GM18519 (cell line): ENCODE measurements around the gene SEBOX.
A peak's percentile ranks its signal among the peaks of the same experiment; 100 is the strongest.
"Not testable (repeated sequence)": the region's sequence is repeated elsewhere in the genome, so short reads cannot be mapped to it uniquely, and the experiment has no call there.

Experiments used
- ATAC-seq: cut with Tn5 transposase; IDR thresholded peaks from one replicate; pipeline ENCODE4 v1.9.1; 2021; ENCODE audit warnings: mild to moderate bottlenecking, moderate library complexity; ENCODE audit not compliant: unreplicated experiment, low FRiP score

SEBOX gene

DNA sequence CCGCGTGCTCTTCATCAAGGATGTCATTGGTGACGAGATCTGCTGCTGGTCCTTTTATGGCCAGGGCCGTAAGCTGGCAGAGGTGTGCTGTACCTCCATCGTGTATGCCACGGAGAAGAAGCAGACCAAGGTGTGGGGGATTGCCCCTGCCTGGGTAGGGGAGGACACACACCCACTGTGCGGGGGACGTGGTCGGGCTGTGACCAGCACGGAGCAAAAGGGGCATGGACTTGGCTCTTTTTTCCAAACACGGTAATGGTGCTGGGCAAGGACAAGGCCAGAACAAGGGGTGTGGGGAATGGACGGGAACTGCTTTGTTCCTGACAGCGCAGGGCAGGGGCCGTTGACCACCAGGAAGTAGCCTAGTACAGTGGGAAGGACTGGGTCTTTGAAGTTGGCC is 22.7 kb downstream of the SEBOX start:
- ATAC-seq: no peak

DNA sequence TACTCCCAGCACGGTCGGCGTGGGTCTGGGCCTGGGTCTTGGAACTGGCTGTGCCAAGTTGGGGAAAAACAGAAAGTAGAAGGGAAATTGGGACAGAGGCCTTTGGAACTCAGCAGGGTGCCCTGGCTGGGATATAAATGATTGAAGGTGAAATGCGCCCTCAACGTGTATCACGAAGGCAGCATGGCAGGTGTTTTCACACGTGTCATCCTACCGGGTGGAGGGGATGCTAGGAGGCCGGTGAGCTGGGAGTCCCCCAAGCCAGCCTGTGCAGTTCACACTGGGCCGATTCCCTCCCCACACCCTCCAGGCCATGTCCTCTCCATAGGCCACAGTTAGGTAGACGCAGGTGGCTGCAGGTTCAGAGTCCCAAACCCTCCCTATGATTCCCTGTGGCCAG is 23.5 kb downstream of the SEBOX start:
- ATAC-seq: no peak

DNA sequence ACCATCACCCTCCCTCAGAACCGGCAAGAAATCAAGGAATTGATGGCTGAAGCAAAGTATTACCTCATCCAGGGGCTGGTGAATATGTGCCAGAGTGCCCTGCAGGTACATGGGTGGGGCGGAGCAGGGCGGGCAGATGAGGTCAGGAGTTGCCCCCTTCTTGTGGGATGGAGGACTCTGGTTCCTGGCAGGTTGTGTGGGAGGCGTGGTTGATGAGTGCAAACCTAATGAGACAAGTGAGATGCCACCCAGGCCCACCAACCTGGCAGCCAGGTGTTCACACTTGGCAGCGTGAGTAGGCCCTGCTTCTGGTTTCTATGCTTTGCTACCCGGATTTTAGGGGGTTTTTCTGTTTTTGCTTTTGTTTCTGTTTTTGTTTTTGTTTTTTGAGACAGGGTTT is 24.6 kb downstream of the SEBOX start:
- no peak for ATAC-seq

GRCh38 chr17:28339431-28339830 is 25.6 kb downstream of the SEBOX start:
- ATAC-seq: no peak

DNA sequence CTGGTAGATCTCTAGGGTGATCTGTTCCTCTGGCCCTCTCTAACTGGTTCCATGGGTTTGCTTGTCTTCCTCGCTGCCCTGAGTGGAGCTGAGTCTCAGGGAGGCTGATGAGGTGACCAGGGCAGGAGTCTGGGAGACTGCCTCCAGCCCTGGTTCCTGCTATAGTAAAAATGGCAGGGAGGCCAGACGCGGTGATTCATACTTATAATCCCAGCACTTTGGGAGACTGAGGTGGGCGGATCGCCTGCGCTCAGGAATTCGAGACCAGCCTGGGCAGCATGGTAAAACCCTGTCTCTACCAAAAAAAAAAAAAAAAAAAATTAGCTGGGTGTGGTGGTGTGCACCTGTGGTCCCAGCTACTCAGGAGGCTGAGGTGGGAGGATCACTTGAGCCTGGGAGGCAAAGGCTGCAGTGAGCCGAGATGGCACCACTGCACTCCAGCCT is 26.2 kb downstream of the SEBOX start:
- not testable (repeated sequence) for ATAC-seq

DNA sequence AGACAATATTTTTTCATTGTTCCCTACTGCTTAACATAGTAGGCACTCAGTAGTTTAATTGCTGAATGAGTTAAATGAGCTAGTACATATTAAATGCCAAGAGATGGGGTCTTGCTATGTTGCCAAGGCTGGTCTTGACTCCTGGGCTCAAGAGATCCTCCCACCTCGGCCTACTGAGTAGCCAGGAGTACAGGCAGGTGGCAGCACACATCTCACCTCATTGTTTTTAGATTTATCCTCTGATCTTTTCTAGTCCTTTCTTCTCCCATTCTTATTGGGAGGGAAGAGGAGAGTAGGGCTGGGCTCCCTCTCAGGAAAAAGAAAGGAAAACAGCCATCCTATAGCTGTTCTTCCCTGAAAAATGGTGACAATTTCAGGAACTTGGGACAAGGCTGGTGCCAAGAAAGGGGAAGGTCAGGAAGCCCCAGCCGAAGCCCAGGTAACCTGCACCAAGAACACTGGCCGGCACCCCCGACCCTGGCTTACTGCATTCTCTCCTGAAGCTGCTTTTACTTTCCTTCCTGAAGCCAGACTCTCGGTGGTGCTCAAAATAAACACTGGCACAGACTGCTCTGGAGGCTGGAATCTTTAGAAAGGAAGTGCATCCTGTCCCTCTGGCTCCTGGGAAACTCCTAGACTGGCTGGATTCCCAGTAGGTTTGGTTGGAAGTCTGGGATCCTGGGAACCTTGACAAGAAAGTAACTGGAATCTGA is 26.8 kb downstream of the SEBOX start:
- no peak for ATAC-seq

- ATAC-seq: no peak
Observed at GRCh38 chr17:28335959-28336871, 28.8 kb downstream of the SEBOX start.

DNA sequence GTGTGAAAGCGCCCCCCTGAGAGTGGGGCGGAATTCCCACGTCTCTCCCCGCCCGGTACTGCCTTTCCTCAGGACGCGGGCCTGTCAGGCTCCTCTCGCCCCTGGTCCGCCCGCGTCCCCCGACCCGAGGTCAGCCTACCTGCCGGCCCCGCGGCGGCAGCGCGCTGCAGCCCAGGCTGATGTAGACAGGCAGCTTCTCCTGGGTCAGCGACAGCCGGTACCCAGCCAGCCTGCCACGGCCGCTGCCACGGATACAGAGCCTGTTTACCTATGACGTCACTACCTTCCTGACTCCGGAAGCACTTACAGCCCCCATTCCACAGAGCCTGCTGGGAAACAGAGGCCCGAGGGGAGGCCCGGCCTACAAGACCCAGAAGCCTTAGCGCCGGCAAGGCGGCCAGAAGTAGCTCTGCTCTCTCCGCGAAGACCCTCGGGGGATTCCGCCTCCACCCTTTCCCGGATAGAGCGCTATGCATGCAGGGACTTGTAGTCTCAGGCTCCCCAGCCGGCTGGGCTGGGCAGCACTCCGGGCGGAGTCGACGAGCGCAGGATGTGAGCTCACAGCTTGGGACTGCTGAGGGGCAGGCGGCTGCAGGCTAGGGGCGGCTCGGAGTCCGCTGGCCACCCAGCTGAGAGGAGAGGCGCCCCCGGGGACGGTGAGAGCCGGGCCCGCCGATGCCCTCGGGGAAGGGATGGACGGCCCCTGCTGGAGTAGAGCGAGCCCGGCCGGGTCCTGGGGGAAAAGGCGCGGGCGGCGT is 29.6 kb downstream of the SEBOX start, which contains the start of the genes IFT20 and TNFAIP1:
Gene IFT20 (minus strand): TSS at position 272 of the 758 bp plus-strand sequence. CDS start 3,487 bp downstream, outside the sequence.
Gene TNFAIP1 (plus strand): TSS at position 561 of the 758 bp plus-strand sequence. CDS start 3,761 bp downstream, outside the sequence.
- ATAC-seq: peak; percentile 94

GRCh38 chr17:28334666-28335200 is 30.3 kb downstream of the SEBOX start:
- ATAC-seq: no peak

DNA sequence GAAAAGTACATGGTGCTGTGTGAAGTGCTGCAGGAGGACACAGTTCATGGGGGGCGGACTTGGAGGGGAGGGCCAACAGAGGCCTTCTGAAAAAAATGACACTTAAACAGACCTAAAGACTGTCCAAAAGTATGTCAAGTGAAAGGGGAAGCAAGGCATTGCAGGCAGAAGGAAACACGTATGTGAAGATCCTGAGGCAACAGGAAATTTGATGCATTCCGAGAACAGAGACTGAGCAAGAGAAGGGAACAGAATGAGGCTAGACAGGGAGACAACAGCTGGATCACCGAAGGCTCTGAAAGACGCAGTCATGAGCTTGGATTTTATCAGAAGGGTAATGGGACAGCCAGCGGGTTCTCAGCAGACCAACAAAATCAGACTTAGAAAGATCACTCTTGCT is 30.8 kb downstream of the SEBOX start:
- ATAC-seq: no peak

GRCh38 chr17:28333083-28333746 is 31.8 kb downstream of the SEBOX start:
- ATAC-seq: no peak

GRCh38 chr17:28331891-28332420 is 33.0 kb downstream of the SEBOX start:
- ATAC-seq: no peak

DNA sequence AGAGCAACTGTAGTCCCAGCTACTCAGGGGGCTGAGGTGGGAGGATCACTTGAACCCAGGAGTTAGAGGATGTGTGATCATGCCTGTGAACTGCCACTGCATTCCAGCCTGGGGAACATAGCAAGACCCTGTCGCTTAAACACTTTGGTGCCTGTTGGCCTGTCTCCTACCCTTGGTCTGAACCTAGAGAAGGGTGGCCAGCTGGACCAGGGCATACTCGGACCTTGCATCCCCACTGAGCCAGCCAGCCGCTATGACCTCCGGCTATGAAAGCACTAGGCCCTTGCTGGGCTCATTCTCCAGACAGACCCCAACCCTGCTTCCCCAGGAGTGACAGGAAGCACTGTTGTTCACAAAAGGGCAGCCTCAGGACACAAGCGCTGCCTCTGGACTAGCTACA is 34.3 kb downstream of the SEBOX start:
- ATAC-seq: no peak

DNA sequence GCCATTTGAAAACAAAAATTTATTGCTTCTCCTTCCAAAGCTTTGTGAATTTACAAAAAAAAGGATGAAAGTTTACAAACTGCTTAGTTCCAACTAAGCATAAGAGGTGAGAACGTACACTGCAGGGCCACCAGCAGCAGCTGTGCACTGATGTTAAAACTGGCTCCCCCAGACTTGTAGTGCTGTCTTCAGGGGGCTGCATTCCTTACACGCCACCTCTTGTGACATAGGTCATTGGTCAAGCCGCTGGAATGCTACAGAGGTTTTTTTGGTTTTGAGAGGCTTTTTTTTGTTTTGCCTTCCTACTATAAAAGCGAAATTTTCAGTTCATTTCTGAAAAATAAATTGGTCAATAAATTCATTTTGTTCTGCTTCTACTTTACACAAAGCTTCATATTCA is 36.7 kb downstream of the SEBOX start:
- ATAC-seq: no peak

GRCh38 chr17:28327709-28328108 is 37.3 kb downstream of the SEBOX start:
- no peak for ATAC-seq

- ATAC-seq: peak; percentile 59
Observed at GRCh38 chr17:28327031-28327607, 37.9 kb downstream of the SEBOX start.

DNA sequence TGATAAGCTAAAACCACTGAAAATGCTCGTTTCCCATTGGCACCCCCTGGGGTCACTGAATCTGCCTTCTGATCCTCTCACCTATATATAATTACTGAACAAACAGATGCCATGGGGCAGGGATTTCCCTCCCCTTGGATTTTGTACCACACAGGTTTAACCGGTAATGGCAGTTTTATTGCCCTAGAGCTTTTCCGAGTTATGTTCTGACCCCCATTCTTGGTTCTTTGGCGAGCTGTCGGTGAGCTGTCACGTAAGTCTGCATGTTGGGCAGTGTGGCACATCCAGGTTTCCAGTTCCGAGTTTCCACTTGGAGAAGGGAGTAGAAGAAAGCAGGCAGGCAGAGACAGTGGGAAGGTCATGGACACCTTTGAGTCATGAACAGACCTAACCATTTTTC is 38.9 kb downstream of the SEBOX start:
- ATAC-seq: no peak

DNA sequence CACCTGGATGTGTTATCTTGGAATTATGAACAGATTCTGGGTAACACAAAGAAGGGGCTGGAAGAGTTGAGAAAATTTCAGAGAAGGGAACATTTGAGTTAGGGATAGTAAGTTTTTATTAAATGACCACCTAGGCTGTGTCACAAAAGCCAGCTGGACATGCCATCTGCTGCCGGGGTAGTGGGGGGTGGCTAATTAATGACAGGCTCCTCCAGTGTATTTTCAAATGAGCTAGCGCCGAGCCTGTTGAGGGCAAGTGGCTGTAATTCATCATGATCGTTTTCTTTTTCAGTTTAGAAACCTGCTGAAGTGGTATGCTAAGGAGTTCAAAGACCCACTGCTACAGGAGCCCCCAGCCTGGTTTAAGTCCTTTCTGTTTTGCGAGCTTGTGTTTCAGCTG is 39.8 kb downstream of the SEBOX start:
- ATAC-seq: no peak

GRCh38 chr17:28324781-28325180 is 40.2 kb downstream of the SEBOX start:
- no peak for ATAC-seq
